HG02798 (cell line): ENCODE data around the gene TBC1D32.
"Not testable (repeated sequence)": the region's sequence is repeated elsewhere in the genome, so short reads cannot be mapped to it uniquely, and the experiment has no call there.

Source experiments
- ATAC-seq: cut with Tn5 transposase; IDR thresholded peaks from one replicate; pipeline ENCODE4 v1.9.1; 2021; ENCODE audit warnings: mild to moderate bottlenecking; ENCODE audit not compliant: unreplicated experiment, poor library complexity

TBC1D32 gene, protein sequence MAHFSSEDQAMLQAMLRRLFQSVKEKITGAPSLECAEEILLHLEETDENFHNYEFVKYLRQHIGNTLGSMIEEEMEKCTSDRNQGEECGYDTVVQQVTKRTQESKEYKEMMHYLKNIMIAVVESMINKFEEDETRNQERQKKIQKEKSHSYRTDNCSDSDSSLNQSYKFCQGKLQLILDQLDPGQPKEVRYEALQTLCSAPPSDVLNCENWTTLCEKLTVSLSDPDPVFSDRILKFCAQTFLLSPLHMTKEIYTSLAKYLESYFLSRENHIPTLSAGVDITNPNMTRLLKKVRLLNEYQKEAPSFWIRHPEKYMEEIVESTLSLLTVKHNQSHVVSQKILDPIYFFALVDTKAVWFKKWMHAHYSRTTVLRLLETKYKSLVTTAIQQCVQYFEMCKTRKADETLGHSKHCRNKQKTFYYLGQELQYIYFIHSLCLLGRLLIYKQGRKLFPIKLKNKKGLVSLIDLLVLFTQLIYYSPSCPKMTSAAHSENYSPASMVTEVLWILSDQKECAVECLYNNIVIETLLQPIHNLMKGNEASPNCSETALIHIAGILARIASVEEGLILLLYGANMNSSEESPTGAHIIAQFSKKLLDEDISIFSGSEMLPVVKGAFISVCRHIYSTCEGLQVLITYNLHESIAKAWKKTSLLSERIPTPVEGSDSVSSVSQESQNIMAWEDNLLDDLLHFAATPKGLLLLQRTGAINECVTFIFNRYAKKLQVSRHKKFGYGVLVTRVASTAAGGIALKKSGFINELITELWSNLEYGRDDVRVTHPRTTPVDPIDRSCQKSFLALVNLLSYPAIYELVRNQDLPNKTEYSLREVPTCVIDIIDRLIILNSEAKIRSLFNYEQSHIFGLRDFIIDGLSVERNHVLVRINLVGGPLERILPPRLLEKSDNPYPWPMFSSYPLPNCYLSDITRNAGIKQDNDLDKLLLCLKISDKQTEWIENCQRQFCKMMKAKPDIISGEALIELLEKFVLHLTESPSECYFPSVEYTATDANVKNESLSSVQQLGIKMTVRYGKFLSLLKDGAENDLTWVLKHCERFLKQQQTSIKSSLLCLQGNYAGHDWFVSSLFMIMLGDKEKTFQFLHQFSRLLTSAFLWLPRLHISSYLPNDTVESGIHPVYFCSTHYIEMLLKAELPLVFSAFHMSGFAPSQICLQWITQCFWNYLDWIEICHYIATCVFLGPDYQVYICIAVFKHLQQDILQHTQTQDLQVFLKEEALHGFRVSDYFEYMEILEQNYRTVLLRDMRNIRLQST

DNA sequence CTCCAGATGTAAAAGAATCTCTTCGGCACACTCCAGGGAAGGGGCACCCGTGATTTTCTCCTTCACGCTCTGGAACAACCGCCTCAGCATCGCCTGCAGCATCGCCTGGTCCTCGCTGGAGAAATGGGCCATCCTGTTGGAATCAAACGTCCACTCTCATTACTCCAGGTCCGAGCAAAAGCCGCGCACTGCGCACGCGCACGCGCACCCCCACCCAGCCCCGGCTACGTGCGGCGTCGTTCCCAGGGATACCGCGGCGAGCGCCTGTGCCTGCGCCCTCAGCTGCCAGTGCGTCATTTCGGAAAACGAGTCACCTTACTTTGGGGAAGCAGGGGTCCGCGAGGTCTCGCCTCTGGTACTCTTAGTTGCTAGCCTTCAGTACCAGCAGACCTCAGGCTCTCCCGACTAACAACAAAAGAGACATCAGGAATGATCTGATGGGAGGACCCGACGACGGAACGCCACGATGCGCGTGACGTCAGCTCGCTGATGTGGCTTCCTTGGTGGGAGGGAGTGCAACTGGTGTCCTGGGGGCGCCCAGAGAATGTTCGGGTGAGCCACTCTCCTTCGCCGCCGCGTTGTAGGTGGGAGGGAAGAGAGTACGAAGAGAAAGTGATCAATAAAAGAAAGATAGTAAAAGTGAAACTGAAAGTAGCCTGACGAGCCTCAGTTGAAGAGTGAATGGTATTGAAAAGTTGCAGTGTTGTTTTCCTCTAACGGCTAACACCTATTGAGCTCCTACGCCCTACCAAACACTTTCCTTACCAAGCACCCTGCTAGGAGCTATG, at the start of gene TBC1D32:
Gene TBC1D32 (minus strand): TSS at position 182 of the 788 bp plus-strand sequence. CDS start 50 bp downstream, at position 132.
- ATAC-seq = peak; percentile 94

DNA sequence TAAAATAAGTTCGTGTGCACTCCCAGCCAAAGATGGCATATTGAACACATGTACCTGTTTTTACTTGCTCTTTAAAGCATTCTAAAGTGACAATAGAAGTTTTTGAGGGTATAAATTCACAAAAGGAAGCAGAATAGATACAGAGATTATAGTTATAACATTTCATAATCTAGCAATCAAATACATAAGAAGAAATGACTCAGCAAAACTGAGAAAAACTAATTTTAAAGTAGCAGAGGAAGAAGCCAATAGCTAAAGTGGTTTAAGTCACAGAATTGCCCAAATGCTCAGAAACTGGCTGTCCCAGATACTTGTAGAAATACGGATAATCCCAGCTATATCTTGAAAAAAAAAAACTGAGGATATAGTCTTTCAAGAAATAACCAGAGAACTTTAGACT, 49.2 kb upstream of the TBC1D32 start:
- ATAC-seq = no peak

DNA sequence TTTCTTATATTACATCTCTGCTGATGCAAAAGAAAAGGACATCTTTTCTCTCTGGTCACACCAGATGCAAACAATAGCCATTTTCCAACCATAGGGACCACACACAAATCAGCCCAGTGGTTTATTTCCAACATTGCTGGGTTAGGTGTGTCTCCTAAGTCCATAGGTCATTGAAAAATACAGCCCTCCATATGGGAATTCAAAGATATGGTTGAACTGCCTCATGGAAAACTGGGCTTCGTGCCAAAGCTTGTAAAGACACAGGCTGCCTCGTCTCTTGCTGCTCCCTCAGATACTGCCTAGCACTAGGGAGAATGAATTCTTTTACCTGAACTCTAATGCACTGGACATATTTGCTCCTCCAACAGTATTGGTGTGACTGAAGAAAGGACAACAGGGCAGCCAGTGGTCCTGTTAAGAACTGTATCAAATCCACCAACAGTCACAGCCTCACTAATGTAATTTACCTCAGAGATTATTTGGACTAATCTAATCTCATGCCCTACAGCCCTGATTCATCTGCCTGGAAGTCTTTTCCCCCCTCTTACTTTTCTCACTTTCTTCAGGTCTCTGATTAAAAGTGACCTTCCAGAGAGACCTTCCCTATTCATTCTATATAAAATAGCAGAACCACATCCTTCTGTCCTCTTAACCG, 48.3 kb upstream of the TBC1D32 start:
- no peak for ATAC-seq

DNA sequence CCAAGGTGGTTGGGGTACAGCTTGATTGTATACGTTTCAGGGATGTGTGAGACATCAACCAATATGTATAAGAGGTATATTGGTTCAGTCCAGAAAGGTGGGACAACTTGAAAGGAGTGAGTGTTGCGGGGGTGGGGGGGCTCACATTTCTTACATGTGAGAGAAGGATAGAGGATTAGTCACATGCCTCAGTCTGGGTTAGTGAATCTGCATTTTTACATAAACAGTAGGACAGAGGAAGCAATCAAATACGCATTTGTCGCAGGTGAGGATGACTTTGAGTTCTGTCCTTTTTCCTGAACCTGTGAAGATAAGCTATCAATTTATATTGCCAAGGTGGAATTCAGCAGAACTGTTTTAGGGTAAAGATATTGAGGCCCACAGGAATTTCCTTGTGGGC, 42.1 kb upstream of the TBC1D32 start:
- no peak for ATAC-seq

DNA sequence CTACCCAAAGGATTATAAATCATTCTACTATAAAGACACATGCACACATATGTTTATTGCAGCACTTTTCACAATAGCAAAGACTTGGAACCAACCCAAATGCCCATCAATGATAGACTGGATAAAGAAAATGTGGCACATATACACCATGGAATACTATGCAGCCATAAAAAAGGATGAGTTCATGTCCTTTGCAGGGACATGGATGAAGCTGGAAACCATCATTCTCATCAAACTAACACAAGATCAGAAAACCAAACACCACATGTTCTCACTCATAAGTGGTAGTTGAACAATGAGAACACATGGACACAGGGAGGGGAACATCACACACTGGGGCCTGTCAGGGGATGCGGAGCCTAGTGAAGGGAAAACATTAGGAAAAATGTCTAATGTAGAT, 39.9 kb upstream of the TBC1D32 start:
- ATAC-seq = not testable (repeated sequence)

DNA sequence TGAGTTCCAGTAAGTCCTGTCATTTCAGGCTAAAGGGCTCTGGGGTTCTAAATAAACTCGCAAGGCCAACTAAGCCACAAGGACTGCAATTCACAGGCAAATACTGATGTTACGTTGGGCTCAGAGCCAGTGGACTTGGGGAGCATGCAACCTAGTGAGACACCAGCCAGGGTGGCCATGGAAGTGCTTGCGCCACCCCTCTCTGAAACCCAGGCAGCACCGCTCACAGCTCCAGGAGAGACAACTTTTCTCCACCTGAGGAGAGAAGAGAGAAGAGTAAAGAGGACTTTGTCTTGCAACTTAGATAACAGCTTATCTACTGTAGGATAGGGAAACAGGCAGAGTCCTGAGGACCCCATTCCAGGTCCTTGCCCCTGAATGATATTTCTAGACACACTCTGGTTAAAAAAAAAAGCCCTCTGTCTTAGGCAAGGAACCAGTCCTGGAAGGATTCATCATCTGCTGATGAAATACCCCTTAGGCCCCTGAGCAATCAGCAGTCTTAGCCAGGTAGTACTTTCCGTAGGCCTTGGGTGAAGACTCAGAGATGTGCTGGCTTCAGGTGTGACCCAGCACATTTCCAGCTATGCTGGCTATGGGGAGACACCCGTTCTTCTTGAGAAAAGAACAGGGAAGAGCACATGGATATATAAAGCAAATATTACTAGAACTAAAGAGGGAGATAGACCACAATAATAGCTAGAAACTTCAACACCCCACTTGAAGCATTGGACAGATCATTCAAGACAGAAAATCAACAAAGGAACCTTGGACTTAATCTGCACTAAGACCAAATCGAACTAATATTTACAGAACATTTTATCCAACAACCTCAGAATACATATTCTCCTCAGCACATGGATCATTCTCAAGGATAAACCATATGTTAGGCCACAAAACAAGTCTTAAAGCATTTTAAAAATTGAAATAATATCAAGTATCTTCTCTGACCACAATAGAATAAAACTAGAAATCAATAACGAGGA, 31.5 kb upstream of the TBC1D32 start:
- ATAC-seq = no peak

DNA sequence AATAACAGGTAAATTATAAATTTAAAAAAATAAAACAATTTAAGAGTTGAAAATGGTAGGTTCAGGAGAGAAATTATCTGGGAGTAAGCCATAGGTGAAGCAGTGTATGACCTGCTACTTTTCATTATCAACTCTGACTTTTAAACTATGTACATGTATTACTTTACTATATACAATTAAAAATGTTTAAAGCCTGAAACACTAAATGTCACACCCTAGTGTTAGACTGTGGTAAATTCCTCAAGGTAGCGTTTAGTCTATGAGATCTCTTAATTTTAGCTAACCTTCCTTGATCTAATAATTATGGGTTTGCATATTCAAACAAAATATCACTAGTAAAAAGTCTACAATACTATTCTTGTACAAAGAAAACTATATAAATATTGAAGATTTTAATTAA, 22.3 kb upstream of the TBC1D32 start:
- ATAC-seq = no peak

DNA sequence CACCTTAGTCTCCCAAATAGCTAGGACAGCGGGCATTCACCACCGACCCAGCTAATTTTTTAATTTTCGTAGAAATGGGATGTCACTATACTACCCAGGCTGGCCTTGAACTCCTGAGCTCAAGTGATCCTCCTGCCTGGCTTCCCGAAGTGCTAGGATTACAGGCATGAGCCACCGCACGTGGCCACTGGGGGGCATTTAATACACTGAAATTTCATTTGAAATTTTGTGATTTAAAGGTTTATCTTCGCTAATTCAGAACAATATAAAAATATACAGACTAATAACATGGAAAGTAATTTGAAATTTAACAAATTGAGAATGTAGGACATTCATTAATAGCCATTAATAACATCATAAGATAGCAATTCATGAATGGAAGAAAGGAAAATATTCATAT, 20.5 kb upstream of the TBC1D32 start:
- no peak for ATAC-seq

DNA sequence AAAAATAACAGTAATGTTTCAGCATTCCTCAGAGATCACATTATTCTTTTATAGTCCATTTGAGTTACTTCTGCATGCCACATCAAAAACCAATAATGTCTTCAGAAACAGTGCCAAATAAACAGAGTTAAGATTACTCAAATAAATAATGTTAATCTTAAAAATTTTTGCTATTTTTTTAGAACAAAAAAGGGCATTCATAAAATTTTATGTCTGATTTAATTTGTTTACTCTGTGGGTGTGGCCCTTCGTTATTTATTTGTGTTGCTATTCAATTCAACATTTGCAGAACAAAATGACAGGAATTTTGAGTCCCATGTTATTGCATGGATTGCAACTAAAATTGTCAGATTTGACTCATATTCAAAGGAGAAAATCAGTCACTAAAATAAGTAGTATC, 18.7 kb upstream of the TBC1D32 start:
- ATAC-seq = no peak

DNA sequence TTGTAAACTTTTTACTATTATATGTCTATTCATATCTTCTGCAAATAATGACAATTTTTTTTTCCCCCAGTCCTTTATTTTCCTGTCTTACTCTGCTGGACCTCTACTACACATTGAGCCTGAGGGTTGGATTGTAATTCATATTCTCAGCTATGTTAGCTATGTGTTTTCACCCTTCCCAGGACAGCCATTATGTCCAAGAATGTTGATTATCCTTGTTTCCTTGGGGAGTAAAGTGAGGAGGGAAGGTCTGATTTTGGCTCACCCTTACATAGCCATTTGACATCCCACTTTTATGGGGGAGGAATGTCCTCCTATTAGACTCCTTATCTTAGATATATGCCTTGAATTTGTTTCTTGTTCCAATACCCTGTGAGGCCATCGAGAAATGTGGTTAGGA, 17.6 kb upstream of the TBC1D32 start:
- ATAC-seq = no peak

DNA sequence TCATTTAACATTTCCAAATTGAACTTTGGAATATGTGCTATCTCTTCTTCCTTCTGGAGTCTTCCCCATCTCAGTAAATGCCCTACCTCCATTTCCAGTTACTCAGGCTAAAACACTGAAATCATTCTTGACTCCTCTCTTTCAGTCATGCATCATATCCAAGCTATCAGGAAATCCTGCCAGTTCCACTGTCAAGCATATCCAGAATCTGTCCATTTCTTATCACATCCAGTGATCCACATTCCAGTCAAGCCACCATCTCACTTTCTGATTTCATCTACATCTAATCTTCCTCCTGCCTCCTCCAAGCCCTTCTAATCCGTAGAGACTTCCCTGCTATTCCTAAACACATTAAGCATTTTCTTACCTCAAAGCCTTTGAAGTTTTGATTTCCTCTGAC, 15.3 kb upstream of the TBC1D32 start:
- no peak for ATAC-seq

DNA sequence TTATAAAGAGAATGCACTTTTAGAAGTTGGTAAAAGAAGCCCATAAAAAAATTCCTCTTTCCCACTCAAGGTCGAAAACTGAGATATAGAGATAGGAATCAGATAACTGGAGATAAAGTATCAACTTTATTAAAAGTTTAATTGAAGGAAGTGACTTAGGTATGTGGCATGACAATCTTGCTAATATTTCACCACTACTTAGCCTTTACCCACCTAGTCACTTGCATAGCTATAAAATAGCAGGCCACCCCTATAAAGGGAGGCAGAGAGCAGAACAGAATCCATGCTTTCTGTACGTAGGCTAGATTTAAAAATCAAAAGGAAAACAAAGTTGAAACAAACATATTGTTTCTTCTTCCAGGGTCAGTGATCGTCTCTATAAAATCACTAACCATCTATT, 13.2 kb upstream of the TBC1D32 start:
- no peak for ATAC-seq

DNA sequence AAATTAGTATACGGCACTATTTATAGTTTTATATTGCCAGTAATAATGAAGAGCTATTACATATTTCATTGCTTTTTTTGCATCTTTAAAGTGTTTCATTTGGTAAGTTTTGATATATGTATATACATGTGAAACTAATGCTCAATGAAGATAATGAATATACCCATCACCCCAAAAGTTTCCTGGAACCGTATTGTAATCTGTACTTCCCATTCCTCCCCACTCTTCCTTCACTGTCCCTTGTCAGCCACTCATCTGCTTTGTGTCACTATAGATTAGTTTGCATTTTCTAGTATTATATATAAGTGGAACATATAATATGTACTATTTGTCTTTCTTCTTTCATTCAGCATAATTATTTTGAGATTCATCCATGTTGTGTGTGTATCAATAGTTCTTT, 10.3 kb upstream of the TBC1D32 start:
- ATAC-seq = no peak

DNA sequence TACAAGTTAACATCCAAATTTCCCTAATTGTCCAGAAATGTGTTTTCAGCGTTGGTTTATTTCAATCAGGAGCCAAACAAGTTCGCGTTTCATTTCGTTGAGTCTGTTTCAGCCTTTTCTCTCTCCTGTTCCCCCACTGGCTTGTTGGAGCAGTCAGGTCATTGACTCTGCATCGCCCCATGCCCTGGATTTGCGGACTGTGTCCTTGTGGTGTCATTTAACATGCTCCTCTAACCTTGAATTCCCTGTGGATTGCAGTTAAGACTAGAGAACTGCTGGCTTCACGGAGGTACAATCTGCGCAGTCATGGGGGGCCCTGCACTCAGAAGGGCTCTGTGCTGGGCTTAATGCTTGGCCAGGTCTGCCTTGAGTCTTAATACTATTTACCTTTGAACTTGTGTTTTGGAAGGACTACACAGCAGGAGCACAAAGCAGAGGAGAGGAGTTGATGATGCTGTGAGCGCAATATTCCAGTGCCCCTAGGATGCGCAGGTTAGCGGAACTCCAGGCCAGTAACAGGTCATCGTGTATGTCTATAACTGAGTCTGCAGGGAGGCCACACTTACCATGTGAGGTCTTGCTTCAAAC, 5.5 kb upstream of the TBC1D32 start:
- ATAC-seq = no peak

DNA sequence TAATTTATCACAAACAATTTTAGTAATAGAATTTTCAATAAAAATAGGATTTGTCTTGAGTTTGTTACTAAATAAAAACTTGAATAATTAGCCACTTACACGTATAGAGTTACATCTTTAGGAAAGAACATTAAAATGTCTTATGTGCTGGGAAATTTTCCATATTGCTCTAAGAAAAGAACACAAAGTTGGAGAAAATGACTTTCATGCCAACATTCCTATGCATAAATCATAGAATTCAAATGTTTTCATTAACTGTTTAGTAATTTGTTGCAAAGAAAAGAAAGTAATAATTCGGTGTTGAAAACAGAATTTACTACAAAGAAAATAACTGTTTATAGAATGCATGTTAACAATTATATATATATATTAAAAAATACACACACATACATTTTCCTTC, 4.7 kb upstream of the TBC1D32 start:
- no peak for ATAC-seq

DNA sequence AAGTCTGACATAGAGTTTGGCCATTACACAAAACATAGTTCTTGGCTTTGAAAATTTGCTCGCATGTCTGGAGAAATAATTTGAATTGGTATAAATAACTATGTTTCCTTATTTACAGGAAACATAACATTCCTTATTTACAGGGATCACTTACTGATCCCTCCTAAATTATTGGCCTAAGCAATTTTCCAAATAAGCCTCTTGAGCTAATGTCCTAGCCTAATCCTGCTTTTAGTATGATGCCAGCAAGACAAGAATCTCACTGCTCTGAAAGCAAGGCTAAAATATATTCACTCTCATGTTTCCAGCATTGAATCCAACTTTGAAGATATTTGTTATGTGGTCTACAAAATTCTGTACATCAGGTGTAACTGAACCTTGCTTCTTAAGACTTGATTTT, 4.1 kb upstream of the TBC1D32 start:
- ATAC-seq = no peak

DNA sequence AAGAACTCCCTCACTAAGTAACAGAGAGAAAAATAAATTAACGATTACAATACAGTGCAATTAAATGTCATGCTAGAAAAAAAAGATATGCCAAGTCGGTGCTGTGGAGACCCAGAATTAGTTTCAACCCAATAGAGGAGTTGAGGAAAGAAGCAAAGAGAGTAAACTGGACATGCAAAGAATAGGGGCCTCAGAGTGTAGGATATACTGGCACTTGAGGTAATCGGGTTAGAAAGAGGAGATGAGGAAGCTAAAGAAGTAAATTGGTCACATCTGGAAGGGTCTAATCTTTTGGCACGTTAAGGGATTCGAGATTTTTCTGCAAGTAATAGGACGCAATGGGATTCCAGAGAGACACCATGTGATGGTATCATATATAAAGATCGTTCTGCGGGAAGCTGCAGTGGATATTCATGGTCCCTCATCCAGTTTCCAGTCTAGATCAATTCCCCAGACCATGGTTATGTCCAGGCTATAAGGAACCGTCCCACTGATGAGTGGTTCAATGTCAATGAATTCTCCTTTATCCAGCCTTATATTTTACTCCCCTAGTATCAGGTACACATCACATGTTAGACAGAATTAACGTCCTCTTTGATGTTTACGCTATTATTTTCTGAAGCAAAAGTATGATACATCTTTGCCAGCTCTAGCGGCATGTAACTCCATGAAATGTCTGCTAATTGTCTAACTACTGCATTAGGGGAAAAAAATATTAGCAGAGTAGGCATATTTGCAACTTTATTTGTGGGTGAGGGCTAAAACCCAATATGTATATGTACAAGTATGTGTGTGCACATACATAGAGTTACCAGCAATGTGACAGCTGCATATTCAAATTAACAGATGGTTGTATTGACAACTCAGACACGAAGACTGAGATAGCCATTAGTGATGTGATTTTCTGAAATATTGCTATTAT, 1.1 kb upstream of the TBC1D32 start:
- ATAC-seq = no peak
